ENCODE results near the gene PHLDB1. TPM values are rescaled to one million over a fixed set of nuclear protein-coding genes. Genes with fewer than 3 reads are reported as not detected.

The PHLDB1 gene
- total RNA-seq, 1 donor from 2014 or later = 35.7 TPM

DNA sequence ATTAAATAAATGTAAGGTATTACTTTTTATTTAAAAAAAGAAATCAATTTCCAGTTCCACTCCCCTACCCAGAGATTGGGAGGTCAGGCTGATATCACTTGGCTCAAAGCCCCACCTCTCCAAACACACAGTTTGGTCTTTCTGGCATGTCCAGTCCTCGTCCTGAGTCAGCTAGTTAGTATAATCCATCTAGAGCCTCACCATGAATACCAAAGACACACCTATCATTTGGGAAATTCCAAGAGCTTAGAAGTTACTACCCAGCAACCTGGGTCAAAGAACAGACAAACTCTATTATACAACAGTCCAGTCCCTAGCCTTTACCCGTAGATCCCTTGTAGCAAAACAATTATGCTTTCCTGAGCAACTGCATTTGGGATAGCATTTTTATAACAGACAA lies 62.6 kb downstream of the PHLDB1 start:
- Histone ChIP-seq H3K36me3 (no peaks in the 10 kb centered on the region), H3K9ac (no peak overlapping the region), H3K4me2 (no peak overlapping the region), H3K79me2 (ENCODE audit: low read depth) (no peaks in the 10 kb centered on the region), H3K4me1 (no peaks in the 10 kb centered on the region), H3K27ac (no peak overlapping the region), H2AFZ (replicated peaks) (no peak overlapping the region), H3K9me3 (ENCODE audit: low read depth) (no peaks in the 10 kb centered on the region), H3K27me3 (no peaks in the 10 kb centered on the region), H4K20me1 (ENCODE audit: low read depth) (no peaks in the 10 kb centered on the region), H3F3A (ENCODE audit: low read depth) (no peaks in the 10 kb centered on the region), H3K4me3 (no peak overlapping the region)
- Mint-ChIP-seq H3K4me1 (peaks cover 4% of the 10 kb centered on the region), H3K36me3 (no peaks in the 10 kb centered on the region), H3K4me3 (no peak overlapping the region), H3K27ac (no peak overlapping the region), H3K9me3 (peaks cover 22% of the 10 kb centered on the region), H3K27me3 (ENCODE audit: insufficient read depth, low read depth) (no peaks in the 10 kb centered on the region)
- DNase-seq (ENCODE audit: low spot score) = no peak
- TF ChIP-seq EZH2phosphoT487 (IDR thresholded peaks at IDR 0.05) (no peak), EZH2 (IDR thresholded peaks at IDR 0.05) (no peak)
- TF ChIP-seq, protein P1, sequence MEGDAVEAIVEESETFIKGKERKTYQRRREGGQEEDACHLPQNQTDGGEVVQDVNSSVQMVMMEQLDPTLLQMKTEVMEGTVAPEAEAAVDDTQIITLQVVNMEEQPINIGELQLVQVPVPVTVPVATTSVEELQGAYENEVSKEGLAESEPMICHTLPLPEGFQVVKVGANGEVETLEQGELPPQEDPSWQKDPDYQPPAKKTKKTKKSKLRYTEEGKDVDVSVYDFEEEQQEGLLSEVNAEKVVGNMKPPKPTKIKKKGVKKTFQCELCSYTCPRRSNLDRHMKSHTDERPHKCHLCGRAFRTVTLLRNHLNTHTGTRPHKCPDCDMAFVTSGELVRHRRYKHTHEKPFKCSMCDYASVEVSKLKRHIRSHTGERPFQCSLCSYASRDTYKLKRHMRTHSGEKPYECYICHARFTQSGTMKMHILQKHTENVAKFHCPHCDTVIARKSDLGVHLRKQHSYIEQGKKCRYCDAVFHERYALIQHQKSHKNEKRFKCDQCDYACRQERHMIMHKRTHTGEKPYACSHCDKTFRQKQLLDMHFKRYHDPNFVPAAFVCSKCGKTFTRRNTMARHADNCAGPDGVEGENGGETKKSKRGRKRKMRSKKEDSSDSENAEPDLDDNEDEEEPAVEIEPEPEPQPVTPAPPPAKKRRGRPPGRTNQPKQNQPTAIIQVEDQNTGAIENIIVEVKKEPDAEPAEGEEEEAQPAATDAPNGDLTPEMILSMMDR (IDR thresholded peaks at IDR 0.05) = no peak

DNA sequence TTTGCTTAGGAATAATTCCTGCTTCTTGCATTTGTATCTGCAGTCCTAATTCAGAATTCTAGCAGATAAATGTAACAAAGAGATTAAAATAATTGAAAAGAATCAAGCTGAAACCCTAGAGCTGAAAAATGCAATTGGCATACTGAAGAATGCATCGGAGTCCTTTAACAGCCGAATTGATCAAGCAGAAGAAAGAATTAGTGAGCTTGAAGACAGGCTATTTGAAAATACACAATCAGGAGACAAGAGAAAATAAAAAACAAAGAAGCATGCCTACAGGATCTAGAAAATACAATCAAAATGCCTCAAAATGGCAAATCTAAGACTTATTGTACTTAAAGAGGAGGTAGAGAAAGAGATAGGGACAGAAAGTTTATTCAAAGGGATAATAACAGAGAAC lies 63.8 kb downstream of the PHLDB1 start:
- no peak overlapping the region for H3K4me3 ChIP-seq
- H3K36me3 ChIP-seq = no peaks in the 10 kb centered on the region
- no peak overlapping the region for H3K9ac ChIP-seq
- H3K4me1 ChIP-seq = no peaks in the 10 kb centered on the region
- H3K79me2 ChIP-seq (ENCODE audit: low read depth) = no peaks in the 10 kb centered on the region
- H2AFZ ChIP-seq (replicated peaks) = no peak overlapping the region
- Mint-ChIP-seq H3K4me3 (no peak overlapping the region), H3K27ac (no peak overlapping the region), H3K27me3 (ENCODE audit: insufficient read depth, low read depth) (no peaks in the 10 kb centered on the region), H3K4me1 (peaks cover 1% of the 10 kb centered on the region), H3K9me3 (peaks cover 22% of the 10 kb centered on the region), H3K36me3 (no peaks in the 10 kb centered on the region)
- no peak overlapping the region for H3K27ac ChIP-seq
- H4K20me1 ChIP-seq (ENCODE audit: low read depth) = no peaks in the 10 kb centered on the region
- H3K9me3 ChIP-seq (ENCODE audit: low read depth) = no peaks in the 10 kb centered on the region
- TF ChIP-seq EZH2 (IDR thresholded peaks at IDR 0.05) = no peak
- H3K4me2 ChIP-seq = no peak overlapping the region
- no peaks in the 10 kb centered on the region for H3F3A ChIP-seq (ENCODE audit: low read depth)
- H3K27me3 ChIP-seq = no peaks in the 10 kb centered on the region
- DNase-seq (ENCODE audit: low spot score) = no peak

DNA sequence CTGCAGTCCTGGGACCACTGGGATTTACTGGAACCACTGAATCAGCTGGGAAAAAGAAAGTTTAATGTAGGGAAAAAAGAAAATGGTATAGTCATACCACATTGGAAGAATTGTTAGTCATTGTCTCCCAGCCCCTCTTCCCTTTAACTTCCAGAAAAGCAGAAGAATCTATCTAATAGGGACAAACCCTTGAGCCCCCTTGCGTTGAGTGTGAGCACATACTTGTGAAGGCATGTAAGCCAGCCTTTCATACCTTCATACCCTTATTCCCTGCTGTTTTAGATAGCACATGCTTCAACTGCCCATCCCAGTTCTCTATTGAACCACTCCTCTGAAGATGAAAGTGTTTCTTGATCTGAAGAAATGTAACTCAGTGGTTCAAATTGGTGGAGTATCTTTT lies 65.4 kb downstream of the PHLDB1 start:
- H3K9me3 Mint-ChIP-seq = peaks cover 29% of the 10 kb centered on the region
- no peak for DNase-seq (ENCODE audit: low spot score)
- H3K4me2 ChIP-seq = no peak overlapping the region

DNA sequence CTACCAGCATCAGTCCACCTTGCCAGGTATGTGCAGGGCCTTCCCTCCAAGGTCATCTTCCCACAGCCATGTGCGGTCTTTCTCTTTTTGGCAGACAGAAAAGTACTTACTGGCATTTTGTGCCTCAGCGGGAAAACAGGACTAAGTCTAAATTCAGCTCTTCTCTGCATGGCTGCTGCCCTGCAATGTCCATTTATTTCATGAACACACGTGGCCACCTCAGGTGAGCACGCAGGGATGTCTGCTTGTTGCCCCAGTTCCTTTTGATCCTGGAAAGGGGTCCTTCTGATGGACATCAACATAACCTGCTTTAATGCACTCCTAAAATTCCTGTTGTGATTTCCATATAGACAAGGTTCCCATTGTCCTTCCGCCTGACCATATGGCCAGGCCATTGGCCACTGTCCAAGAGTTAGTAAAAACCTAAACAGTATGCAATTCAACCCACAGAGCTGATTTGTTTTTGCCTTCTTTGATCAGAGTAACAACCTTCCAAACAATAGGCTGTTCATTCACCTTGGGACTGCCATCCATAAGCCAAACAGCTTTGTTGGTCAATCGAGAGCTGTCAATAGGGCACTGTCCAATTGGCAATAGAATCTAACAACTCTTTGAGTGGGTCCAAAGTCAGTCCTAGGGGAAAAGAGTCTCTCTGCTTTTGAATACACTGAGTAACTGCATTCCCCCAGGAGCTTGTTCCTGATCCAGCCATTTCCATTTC lies 66.1 kb downstream of the PHLDB1 start:
- Mint-ChIP-seq H3K4me1 (no peaks in the 10 kb centered on the region), H3K4me3 (no peak overlapping the region), H3K27ac (no peak overlapping the region), H3K27me3 (ENCODE audit: insufficient read depth, low read depth) (no peaks in the 10 kb centered on the region), H3K9me3 (peaks cover 29% of the 10 kb centered on the region), H3K36me3 (no peaks in the 10 kb centered on the region)
- TF ChIP-seq EZH2 (IDR thresholded peaks at IDR 0.05) (no peak), EZH2phosphoT487 (IDR thresholded peaks at IDR 0.05) (no peak)
- Histone ChIP-seq H3F3A (ENCODE audit: low read depth) (no peaks in the 10 kb centered on the region), H3K9me3 (ENCODE audit: low read depth) (no peaks in the 10 kb centered on the region), H3K79me2 (ENCODE audit: low read depth) (no peaks in the 10 kb centered on the region), H3K4me3 (no peak overlapping the region), H4K20me1 (ENCODE audit: low read depth) (no peaks in the 10 kb centered on the region), H3K27me3 (no peaks in the 10 kb centered on the region), H3K9ac (no peak overlapping the region), H3K36me3 (no peaks in the 10 kb centered on the region), H2AFZ (replicated peaks) (no peak overlapping the region), H3K4me2 (no peak overlapping the region), H3K4me1 (no peaks in the 10 kb centered on the region), H3K27ac (no peak overlapping the region)
- DNase-seq (ENCODE audit: low spot score) = no peak

More for the DNA sequence above, 65.4 kb downstream of the PHLDB1 start:
- Histone ChIP-seq H3K9me3 (ENCODE audit: low read depth) (no peaks in the 10 kb centered on the region), H3K36me3 (no peaks in the 10 kb centered on the region), H3K4me1 (no peaks in the 10 kb centered on the region), H4K20me1 (ENCODE audit: low read depth) (no peaks in the 10 kb centered on the region), H2AFZ (replicated peaks) (no peak overlapping the region), H3F3A (ENCODE audit: low read depth) (no peaks in the 10 kb centered on the region), H3K4me3 (no peak overlapping the region), H3K79me2 (ENCODE audit: low read depth) (no peaks in the 10 kb centered on the region), H3K9ac (no peak overlapping the region), H3K27me3 (no peaks in the 10 kb centered on the region), H3K27ac (no peak overlapping the region)
- no peak overlapping the region for H3K4me3 Mint-ChIP-seq
- H3K27ac Mint-ChIP-seq = no peak overlapping the region
- TF ChIP-seq, protein P1 (IDR thresholded peaks at IDR 0.05) = peak; percentile 13
- TF ChIP-seq EZH2 (IDR thresholded peaks at IDR 0.05) (no peak), EZH2phosphoT487 (IDR thresholded peaks at IDR 0.05) (no peak)
- H3K27me3 Mint-ChIP-seq (ENCODE audit: insufficient read depth, low read depth) = no peaks in the 10 kb centered on the region
- H3K36me3 Mint-ChIP-seq = no peaks in the 10 kb centered on the region
- H3K4me1 Mint-ChIP-seq = no peaks in the 10 kb centered on the region

All from neural progenitor cell (in vitro differentiated cells).